Naive B cell (primary cell): ENCODE results near the gene CHST12. TPM values are rescaled to one million over a fixed set of nuclear protein-coding genes. Genes with fewer than 3 reads are reported as not detected.
"Not testable (repeated sequence)": the region's sequence is repeated elsewhere in the genome, so short reads cannot be mapped to it uniquely, and the experiment has no call there.

Source experiments
- ATAC-seq, 2 donors: fragments of 150-1000 bp; cut with Tn5 transposase; 2 replicates each; pipeline ENCODE4 v1.10.0; 2021; ENCODE audit warnings: low read depth in 2 of 2, mild to moderate bottlenecking in 2 of 2, moderate library complexity in 2 of 2
- DNase-seq: peaks from one replicate; pipeline ENCODE4 v3.0.0; 2022
- H3K27ac Mint-ChIP-seq, 6 donors: one replicate each; pipeline ENCODE4 v1.8.0; 2020 to 2022; ENCODE audit warnings: mild to moderate bottlenecking in 6 of 6, mixed read lengths in 6 of 6, moderate library complexity in 5 of 6, inconsistent platforms in 2 of 6
- H3K27me3 Mint-ChIP-seq, 3 donors: one replicate each; pipeline ENCODE4 v1.8.0; 2021 to 2022; ENCODE audit warnings: mixed read lengths in 3 of 3, mild to moderate bottlenecking in 1 of 3
- H3K36me3 Mint-ChIP-seq, 2 donors: one replicate each; pipeline ENCODE4 v1.8.0; 2020 to 2022; ENCODE audit warnings: mixed read lengths in 2 of 2, inconsistent platforms in 1 of 2, mild to moderate bottlenecking in 1 of 2
- H3K4me1 Mint-ChIP-seq, 3 donors: one replicate each; pipeline ENCODE4 v1.8.0; 2020 to 2022; ENCODE audit warnings: mixed read lengths in 3 of 3, inconsistent platforms in 1 of 3, mild to moderate bottlenecking in 1 of 3, moderate library complexity in 1 of 3
- H3K4me3 Mint-ChIP-seq, 8 donors: one replicate each; pipeline ENCODE4 v1.8.0; 2020 to 2022; ENCODE audit warnings: mild to moderate bottlenecking in 8 of 8, mixed read lengths in 8 of 8, moderate library complexity in 8 of 8, inconsistent platforms in 2 of 8
- H3K9me3 Mint-ChIP-seq, 7 donors: one replicate each; pipeline ENCODE4 v1.8.0; 2020 to 2022; ENCODE audit warnings: mixed read lengths in 7 of 7, mild to moderate bottlenecking in 5 of 7, inconsistent platforms in 2 of 7, moderate library complexity in 1 of 7
- polyA plus RNA-seq, 6 donors: library from polyadenylated mRNA; unstranded; fragments of 300-500 nt; fragmentation: Illumina TruSeq; gene quantifications; one replicate each; pipeline ENCODE4 v1.2.3, GENCODE V29; 2021; ENCODE audit warnings: low read depth in 6 of 6

Gene CHST12
- polyA plus RNA-seq, 6 donors from 2014 or later = 6.5 to 20.9 (median 12.3) TPM

GRCh38 chr7:2371329-2371728 lies 32.1 kb upstream of the CHST12 start:
- H3K4me3 Mint-ChIP-seq = no peak overlapping the region
- H3K9me3 Mint-ChIP-seq = no peaks in the 10 kb centered on the region
- no peak for DNase-seq
- no peaks in the 10 kb centered on the region for H3K4me1 Mint-ChIP-seq
- H3K27me3 Mint-ChIP-seq = no peaks in the 10 kb centered on the region
- no peak overlapping the region for H3K27ac Mint-ChIP-seq
- no peak for ATAC-seq
- peaks cover 26% of the 10 kb centered on the region in 2 donors for H3K36me3 Mint-ChIP-seq

- ATAC-seq = no peak
- DNase-seq = no peak
- H3K4me1 Mint-ChIP-seq = peaks cover 0 to 4% (median 0%) of the 10 kb centered on the region in 3 donors
- H3K27me3 Mint-ChIP-seq = no peaks in the 10 kb centered on the region
- H3K4me3 Mint-ChIP-seq = no peak overlapping the region
- H3K36me3 Mint-ChIP-seq = peaks cover 26 to 37% of the 10 kb centered on the region in 2 donors
- peak overlapping the region in 2 of 6 donors; percentile 19 to 78 for H3K27ac Mint-ChIP-seq
- no peaks in the 10 kb centered on the region for H3K9me3 Mint-ChIP-seq
Measured at GRCh38 chr7:2372724-2373123, 30.7 kb upstream of the CHST12 start.

- ATAC-seq = no peak
- no peak overlapping the region for H3K27ac Mint-ChIP-seq
- H3K36me3 Mint-ChIP-seq = peaks cover 26 to 39% of the 10 kb centered on the region in 2 donors
- H3K4me3 Mint-ChIP-seq = no peak overlapping the region
- H3K27me3 Mint-ChIP-seq = no peaks in the 10 kb centered on the region
- H3K9me3 Mint-ChIP-seq = no peaks in the 10 kb centered on the region
- DNase-seq = no peak
- peaks cover 0 to 5% (median 0%) of the 10 kb centered on the region in 3 donors for H3K4me1 Mint-ChIP-seq
Measured at GRCh38 chr7:2373124-2373556, 30.3 kb upstream of the CHST12 start.

- ATAC-seq = no peak
- no peak for DNase-seq
- H3K4me1 Mint-ChIP-seq = peaks cover 0 to 8% (median 0%) of the 10 kb centered on the region in 3 donors
- no peak overlapping the region for H3K4me3 Mint-ChIP-seq
- no peak overlapping the region for H3K27ac Mint-ChIP-seq
- no peaks in the 10 kb centered on the region for H3K9me3 Mint-ChIP-seq
- no peaks in the 10 kb centered on the region for H3K27me3 Mint-ChIP-seq
- peaks cover 25 to 43% of the 10 kb centered on the region in 2 donors for H3K36me3 Mint-ChIP-seq
Measured at GRCh38 chr7:2373646-2374045, 29.8 kb upstream of the CHST12 start.

GRCh38 chr7:2374401-2374800 lies 29.0 kb upstream of the CHST12 start:
- Mint-ChIP-seq H3K36me3 (peaks cover 18 to 44% of the 10 kb centered on the region in 2 donors), H3K4me3 (no peak overlapping the region), H3K27ac (peak overlapping the region in 1 of 6 donors; percentile 30), H3K27me3 (no peaks in the 10 kb centered on the region), H3K4me1 (peaks cover 0 to 8% (median 0%) of the 10 kb centered on the region in 3 donors), H3K9me3 (no peaks in the 10 kb centered on the region)
- ATAC-seq = no peak
- no peak for DNase-seq

- peak overlapping the region in 2 of 6 donors; percentile 30 to 65 for H3K27ac Mint-ChIP-seq
- DNase-seq (no peak), ATAC-seq (no peak)
- H3K27me3 Mint-ChIP-seq = no peaks in the 10 kb centered on the region
- H3K4me1 Mint-ChIP-seq = peaks cover 0 to 8% (median 0%) of the 10 kb centered on the region in 3 donors
- peaks cover 18 to 51% of the 10 kb centered on the region in 2 donors for H3K36me3 Mint-ChIP-seq
- H3K4me3 Mint-ChIP-seq = peak overlapping the region in 1 of 8 donors; percentile 80
- H3K9me3 Mint-ChIP-seq = no peaks in the 10 kb centered on the region
Measured at GRCh38 chr7:2374830-2375728, 28.3 kb upstream of the CHST12 start.

GRCh38 chr7:2376351-2377154 lies 26.9 kb upstream of the CHST12 start:
- no peaks in the 10 kb centered on the region for H3K27me3 Mint-ChIP-seq
- H3K4me1 Mint-ChIP-seq = peaks cover 0 to 8% (median 0%) of the 10 kb centered on the region in 3 donors
- DNase-seq (no peak), ATAC-seq (no peak)
- H3K27ac Mint-ChIP-seq = no peak overlapping the region
- no peaks in the 10 kb centered on the region for H3K9me3 Mint-ChIP-seq
- peaks cover 24 to 60% of the 10 kb centered on the region in 2 donors for H3K36me3 Mint-ChIP-seq
- no peak overlapping the region for H3K4me3 Mint-ChIP-seq

- not testable (repeated sequence) for H3K4me3 Mint-ChIP-seq, ATAC-seq, H3K4me1 Mint-ChIP-seq, DNase-seq, H3K9me3 Mint-ChIP-seq, H3K27me3 Mint-ChIP-seq
- peaks cover 15 to 51% of the 10 kb centered on the region in 2 donors for H3K36me3 Mint-ChIP-seq
- H3K27ac Mint-ChIP-seq = peak overlapping the region in 1 of 6 donors; percentile 30
Measured at GRCh38 chr7:2377492-2377891, 25.9 kb upstream of the CHST12 start.

- not testable (repeated sequence) for H3K9me3 Mint-ChIP-seq, H3K4me1 Mint-ChIP-seq, H3K4me3 Mint-ChIP-seq, DNase-seq, H3K27me3 Mint-ChIP-seq, ATAC-seq
- peaks cover 13 to 48% of the 10 kb centered on the region in 2 donors for H3K36me3 Mint-ChIP-seq
- H3K27ac Mint-ChIP-seq = peak overlapping the region in 1 of 6 donors; percentile 77
Measured at GRCh38 chr7:2378125-2378524, 25.3 kb upstream of the CHST12 start.

- Mint-ChIP-seq H3K4me1 (peaks cover 0 to 8% (median 0%) of the 10 kb centered on the region in 3 donors), H3K9me3 (no peaks in the 10 kb centered on the region), H3K4me3 (no peak overlapping the region), H3K36me3 (peaks cover 13 to 48% of the 10 kb centered on the region in 2 donors), H3K27ac (no peak overlapping the region), H3K27me3 (no peaks in the 10 kb centered on the region)
- no peak for DNase-seq
- ATAC-seq = no peak
Measured at GRCh38 chr7:2379161-2379560, 24.2 kb upstream of the CHST12 start.

- H3K4me1 Mint-ChIP-seq = peaks cover 0 to 8% (median 0%) of the 10 kb centered on the region in 3 donors
- H3K4me3 Mint-ChIP-seq = no peak overlapping the region
- DNase-seq (no peak), ATAC-seq (no peak)
- peak overlapping the region in 1 of 6 donors; percentile 25 for H3K27ac Mint-ChIP-seq
- H3K36me3 Mint-ChIP-seq = peaks cover 13 to 48% of the 10 kb centered on the region in 2 donors
- H3K27me3 Mint-ChIP-seq = no peaks in the 10 kb centered on the region
- H3K9me3 Mint-ChIP-seq = no peaks in the 10 kb centered on the region
Measured at GRCh38 chr7:2379821-2380450, 23.5 kb upstream of the CHST12 start.

GRCh38 chr7:2380461-2380860 lies 22.9 kb upstream of the CHST12 start:
- no peaks in the 10 kb centered on the region for H3K9me3 Mint-ChIP-seq
- peaks cover 11 to 43% of the 10 kb centered on the region in 2 donors for H3K36me3 Mint-ChIP-seq
- no peak overlapping the region for H3K4me3 Mint-ChIP-seq
- peak overlapping the region in 2 of 6 donors; percentile 21 to 25 for H3K27ac Mint-ChIP-seq
- DNase-seq = no peak
- H3K4me1 Mint-ChIP-seq = peaks cover 0 to 8% (median 0%) of the 10 kb centered on the region in 3 donors
- no peaks in the 10 kb centered on the region for H3K27me3 Mint-ChIP-seq
- no peak for ATAC-seq

- ATAC-seq (no peak), DNase-seq (no peak)
- Mint-ChIP-seq H3K36me3 (peaks cover 8 to 41% of the 10 kb centered on the region in 2 donors), H3K27me3 (no peaks in the 10 kb centered on the region), H3K27ac (no peak overlapping the region), H3K9me3 (no peaks in the 10 kb centered on the region), H3K4me3 (no peak overlapping the region), H3K4me1 (peaks cover 0 to 11% (median 0%) of the 10 kb centered on the region in 3 donors)
Measured at GRCh38 chr7:2381227-2381626, 22.2 kb upstream of the CHST12 start.
